ENCODE data around the gene MACROD2.

The MACROD2 gene

GRCh38 chr20:15487030-15487429, 1491.7 kb downstream of the MACROD2 start:
- DNase-seq (ENCODE audit: low read depth), result no peak
- no peak for TF ChIP-seq CTCF (conservative IDR thresholded peaks at IDR 0.05; ENCODE audit: control insufficient read depth, insufficient read depth, low read depth, low read length)
- no peak overlapping the region for H3K4me3 ChIP-seq (ENCODE audit: control insufficient read depth, low read depth, low read length)

GRCh38 chr20:15487682-15488081, 1492.4 kb downstream of the MACROD2 start:
- no peak overlapping the region for H3K4me3 ChIP-seq (ENCODE audit: control insufficient read depth, low read depth, low read length)
- TF ChIP-seq CTCF (conservative IDR thresholded peaks at IDR 0.05; ENCODE audit: control insufficient read depth, insufficient read depth, low read depth, low read length), result no peak
- no peak for DNase-seq (ENCODE audit: low read depth)

- no peak for DNase-seq (ENCODE audit: low read depth)
These were observed 1496.3 kb downstream of the MACROD2 start for GRCh38 chr20:15491575-15491974.

GRCh38 chr20:15494851-15495250, 1499.5 kb downstream of the MACROD2 start:
- no peak overlapping the region for H3K4me3 ChIP-seq (ENCODE audit: control insufficient read depth, low read depth, low read length)
- no peak for TF ChIP-seq CTCF (conservative IDR thresholded peaks at IDR 0.05; ENCODE audit: control insufficient read depth, insufficient read depth, low read depth, low read length)
- no peak for DNase-seq (ENCODE audit: low read depth)

More at GRCh38 chr20:15491575-15491974, 1496.3 kb downstream of the MACROD2 start:
- TF ChIP-seq CTCF (conservative IDR thresholded peaks at IDR 0.05; ENCODE audit: control insufficient read depth, insufficient read depth, low read depth, low read length), result no peak
- no peak overlapping the region for H3K4me3 ChIP-seq (ENCODE audit: control insufficient read depth, low read depth, low read length)

- no peak overlapping the region for H3K4me3 ChIP-seq (ENCODE audit: control insufficient read depth, low read depth, low read length)
- DNase-seq (ENCODE audit: low read depth), result no peak
- TF ChIP-seq CTCF (conservative IDR thresholded peaks at IDR 0.05; ENCODE audit: control insufficient read depth, insufficient read depth, low read depth, low read length), result no peak
These were observed 1501.3 kb downstream of the MACROD2 start for GRCh38 chr20:15496501-15497039.

- H3K4me3 ChIP-seq (ENCODE audit: control insufficient read depth, low read depth, low read length), result no peak overlapping the region
- TF ChIP-seq CTCF (conservative IDR thresholded peaks at IDR 0.05; ENCODE audit: control insufficient read depth, insufficient read depth, low read depth, low read length), result no peak
- DNase-seq (ENCODE audit: low read depth), result no peak
These were observed 1503.6 kb downstream of the MACROD2 start for GRCh38 chr20:15498926-15499325.

GRCh38 chr20:15506311-15506710, 1511.0 kb downstream of the MACROD2 start:
- H3K4me3 ChIP-seq (ENCODE audit: control insufficient read depth, low read depth, low read length), result no peak overlapping the region
- TF ChIP-seq CTCF (conservative IDR thresholded peaks at IDR 0.05; ENCODE audit: control insufficient read depth, insufficient read depth, low read depth, low read length), result no peak
- DNase-seq (ENCODE audit: low read depth), result no peak
